ENCODE results near the gene PILRB.
"Not testable (repeated sequence)": the region's sequence is repeated elsewhere in the genome, so short reads cannot be mapped to it uniquely, and the experiment has no call there.

DNA sequence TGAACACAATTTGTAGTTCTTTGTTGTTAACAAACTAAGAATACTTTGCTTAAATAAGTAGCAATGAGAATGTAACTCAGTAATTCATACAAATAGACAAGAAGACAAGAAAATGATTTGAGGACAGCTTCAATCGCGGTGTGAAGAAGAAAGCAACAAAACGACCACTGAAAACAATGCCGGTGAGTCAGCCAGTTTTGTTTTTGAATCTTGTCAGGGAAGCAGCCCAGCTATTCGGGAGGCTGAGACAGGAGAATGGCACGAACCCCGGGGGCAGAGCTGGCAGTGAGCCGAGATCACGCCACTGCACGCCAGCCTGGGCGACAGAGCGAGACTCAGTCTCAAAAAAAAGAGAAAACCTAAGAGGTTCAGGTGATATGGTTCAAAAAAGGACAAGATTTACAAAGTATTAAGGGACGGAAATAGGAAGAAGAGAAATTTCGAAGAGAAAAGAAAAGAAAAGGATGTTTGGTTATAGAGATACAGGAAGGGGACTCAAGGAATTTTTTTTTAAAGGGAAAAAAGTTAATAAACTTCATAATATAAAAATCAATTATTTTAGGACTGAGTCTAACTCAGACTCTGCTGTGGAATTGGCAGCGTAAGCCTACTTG is 19.7 kb upstream of the PILRB start:
- TF ChIP-seq, protein P1, sequence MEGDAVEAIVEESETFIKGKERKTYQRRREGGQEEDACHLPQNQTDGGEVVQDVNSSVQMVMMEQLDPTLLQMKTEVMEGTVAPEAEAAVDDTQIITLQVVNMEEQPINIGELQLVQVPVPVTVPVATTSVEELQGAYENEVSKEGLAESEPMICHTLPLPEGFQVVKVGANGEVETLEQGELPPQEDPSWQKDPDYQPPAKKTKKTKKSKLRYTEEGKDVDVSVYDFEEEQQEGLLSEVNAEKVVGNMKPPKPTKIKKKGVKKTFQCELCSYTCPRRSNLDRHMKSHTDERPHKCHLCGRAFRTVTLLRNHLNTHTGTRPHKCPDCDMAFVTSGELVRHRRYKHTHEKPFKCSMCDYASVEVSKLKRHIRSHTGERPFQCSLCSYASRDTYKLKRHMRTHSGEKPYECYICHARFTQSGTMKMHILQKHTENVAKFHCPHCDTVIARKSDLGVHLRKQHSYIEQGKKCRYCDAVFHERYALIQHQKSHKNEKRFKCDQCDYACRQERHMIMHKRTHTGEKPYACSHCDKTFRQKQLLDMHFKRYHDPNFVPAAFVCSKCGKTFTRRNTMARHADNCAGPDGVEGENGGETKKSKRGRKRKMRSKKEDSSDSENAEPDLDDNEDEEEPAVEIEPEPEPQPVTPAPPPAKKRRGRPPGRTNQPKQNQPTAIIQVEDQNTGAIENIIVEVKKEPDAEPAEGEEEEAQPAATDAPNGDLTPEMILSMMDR (IDR thresholded peaks at IDR 0.05) = not testable (repeated sequence)
- TF ChIP-seq POLR2A (IDR thresholded peaks at IDR 0.05) = not testable (repeated sequence)

All from right lobe of liver (tissue), 4 donors.